CD4-positive, alpha-beta T cell treated with Interleukin-15 for 4 hours (primary cell): ENCODE results near the gene MNAT1.

Experiments used
- DNase-seq: peaks from one replicate; pipeline ENCODE4 v3.0.0-alpha.2; 2020; ENCODE audit warnings: low spot score

Gene MNAT1

DNA sequence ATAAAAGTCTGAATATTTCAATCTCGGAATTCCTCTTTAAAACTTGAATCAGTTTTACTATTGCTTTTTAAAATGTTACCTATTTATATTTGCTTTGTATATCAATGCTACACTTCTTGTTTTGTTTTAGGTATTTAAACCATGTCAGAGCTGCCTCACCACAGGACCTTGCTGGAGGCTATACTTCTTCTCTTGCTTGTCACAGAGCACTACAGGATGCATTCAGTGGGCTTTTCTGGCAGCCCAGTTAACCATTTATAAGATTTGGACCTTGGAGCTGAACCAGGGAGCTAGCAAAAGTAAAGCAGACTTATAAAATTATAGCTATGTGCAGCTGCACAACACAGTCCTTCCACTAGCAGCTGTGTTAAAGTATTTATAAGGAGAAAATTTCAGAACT lies 233.5 kb downstream of the MNAT1 start:
- no peak for DNase-seq

DNA sequence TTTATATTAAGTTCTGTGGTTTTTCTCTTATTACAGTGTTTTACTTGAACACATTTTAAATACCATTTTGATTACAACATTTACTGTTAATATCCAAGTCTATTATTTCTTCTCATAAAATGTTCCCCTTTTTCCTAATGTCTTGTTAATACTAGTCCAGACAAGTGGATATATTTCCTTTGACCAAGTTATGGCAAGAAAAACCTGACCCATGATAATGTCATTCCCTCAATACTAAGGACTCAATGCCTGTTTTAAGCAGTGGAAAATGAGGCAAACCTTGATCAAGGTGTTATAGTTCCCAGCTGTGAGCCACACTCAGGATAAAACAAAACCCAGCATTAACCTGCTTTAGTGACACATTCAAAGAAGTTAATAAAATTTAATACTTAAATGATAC lies 234.1 kb downstream of the MNAT1 start:
- DNase-seq, result no peak

DNA sequence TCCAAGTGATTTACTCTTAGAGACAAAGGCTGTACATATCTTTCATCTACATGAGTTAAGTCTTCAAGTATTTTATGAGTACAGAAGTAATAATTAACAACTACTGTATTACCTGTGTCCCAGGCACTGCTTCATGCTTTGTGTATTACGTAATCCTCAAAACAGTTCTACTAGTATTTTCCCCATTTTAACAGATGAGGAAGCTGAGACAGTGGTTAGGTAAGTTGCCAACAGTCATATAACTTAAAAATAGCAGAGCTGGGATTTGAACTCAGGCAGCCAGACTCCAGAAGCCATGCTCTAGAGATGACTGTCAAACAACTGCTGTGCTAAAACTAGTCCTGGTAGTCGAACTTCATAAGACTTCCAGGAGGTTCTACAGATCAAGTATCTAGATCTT lies 235.6 kb downstream of the MNAT1 start:
- DNase-seq, result no peak

DNA sequence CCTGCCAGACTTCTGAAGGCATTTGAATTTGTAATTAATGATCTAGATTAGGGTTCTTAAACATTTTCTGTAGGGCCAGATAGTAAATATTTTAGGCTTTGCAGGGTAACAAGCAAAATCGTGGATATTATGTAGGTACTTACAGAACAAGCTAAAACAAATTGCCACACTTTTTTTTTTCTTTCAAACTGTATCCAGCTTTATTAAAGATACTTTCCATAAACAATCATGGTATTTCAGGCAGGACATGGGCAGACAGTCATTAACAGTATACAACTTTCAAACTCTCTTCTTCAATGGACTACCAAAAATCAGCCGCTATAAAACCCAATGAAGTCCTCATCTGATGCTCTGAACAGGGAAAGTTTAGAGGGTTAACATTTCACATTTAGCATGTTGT lies 236.7 kb downstream of the MNAT1 start:
- no peak for DNase-seq

DNA sequence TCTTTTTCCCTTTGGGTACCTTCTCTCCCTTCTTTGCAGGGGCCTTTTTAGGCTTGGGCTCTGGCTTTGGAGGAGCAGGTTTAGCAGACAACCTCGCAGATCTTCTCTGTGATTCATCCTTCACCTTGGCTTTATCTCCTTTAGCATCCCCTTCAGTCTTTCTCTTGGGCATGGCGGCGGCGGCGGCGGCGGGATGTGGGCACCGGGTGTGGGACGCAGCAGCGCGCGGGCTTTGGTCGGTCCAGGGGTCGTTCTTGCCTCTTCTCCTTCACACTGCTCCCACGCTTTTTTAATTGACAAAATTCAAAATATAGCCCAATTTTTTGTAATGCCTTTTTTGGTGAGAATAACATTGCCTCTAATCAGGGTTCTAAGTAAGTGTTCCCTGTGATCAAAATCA lies 237.7 kb downstream of the MNAT1 start:
- DNase-seq, result no peak

DNA sequence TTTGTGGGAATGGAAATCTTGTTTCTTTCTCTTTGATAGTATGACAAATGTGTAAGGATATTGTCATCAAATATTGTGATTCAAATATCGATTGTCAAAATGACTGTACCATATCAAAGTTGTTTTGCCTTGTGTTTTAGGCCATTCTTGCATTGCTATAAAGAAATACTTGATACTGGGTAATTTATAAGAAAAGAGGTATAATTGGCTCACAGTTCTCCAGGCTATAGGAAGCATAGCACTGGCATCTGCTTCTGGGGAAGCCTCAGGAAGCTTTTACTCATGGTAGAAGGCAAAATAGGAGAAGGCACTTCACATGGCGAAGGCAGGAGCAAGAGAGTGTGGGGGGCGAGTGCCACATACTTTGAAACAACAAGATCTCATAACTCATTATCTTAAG lies 238.5 kb downstream of the MNAT1 start:
- no peak for DNase-seq

DNA sequence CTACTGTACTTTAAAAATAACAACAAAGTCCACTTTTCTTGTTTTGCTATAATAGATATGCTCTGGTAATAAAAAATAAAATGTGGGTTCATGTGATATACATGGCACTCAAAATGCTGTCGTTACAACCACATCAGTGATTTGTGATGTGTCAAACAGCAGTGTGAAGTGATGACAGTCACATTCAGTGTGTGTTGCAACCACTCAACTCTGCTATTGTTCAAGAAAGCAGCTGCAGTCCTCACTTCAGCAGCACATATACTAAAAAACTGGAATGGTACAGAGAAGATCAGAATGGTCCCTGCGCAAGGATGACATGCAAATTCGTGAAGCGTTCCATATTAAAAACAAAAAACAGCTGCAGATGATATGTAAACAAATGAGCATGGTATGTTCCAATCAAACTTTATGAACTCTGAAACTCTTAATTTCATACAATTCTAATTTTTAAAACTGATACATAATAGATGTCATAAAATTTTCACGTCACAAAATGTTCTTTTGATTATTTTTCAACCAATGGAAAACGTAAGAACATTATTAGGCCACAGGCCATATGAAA lies 239.6 kb downstream of the MNAT1 start:
- no peak for DNase-seq

DNA sequence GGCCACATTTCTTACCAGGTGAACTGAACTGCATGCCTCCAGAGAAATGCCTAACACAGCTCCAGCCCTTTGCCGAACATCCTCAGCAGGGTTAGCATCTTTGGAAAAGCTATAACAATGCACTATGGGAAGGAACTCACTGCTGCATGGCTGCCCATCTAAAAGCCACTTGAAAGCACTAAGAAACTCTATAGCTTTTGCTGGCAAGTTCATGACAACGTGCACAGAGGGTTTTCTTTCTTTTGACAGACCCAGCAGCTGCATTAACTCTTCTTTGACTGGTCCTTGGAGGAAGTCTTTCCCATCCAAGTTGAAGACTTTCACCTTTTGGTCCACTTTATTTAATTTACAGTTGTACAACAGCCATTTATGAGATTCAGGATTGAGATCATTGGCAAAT lies 241.0 kb downstream of the MNAT1 start:
- no peak for DNase-seq

DNA sequence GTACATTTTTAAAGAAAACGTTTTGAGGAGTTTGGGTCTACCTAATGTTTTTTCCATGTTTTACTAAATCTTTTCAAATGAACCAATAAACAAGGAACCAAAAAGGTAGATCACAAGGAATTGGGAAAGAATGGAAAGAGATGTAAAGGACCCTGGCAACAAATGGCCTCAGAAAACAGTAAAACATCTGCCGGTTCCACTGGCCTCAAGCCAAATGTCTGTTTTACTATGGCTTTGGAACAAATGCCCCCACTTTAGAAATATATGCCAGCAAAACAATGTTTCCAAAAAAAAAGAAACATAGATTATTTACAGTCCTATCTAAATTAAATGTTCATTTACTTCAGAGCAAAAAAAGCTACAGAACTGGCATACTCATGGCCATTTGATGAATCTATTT lies 243.3 kb downstream of the MNAT1 start:
- DNase-seq, result no peak

DNA sequence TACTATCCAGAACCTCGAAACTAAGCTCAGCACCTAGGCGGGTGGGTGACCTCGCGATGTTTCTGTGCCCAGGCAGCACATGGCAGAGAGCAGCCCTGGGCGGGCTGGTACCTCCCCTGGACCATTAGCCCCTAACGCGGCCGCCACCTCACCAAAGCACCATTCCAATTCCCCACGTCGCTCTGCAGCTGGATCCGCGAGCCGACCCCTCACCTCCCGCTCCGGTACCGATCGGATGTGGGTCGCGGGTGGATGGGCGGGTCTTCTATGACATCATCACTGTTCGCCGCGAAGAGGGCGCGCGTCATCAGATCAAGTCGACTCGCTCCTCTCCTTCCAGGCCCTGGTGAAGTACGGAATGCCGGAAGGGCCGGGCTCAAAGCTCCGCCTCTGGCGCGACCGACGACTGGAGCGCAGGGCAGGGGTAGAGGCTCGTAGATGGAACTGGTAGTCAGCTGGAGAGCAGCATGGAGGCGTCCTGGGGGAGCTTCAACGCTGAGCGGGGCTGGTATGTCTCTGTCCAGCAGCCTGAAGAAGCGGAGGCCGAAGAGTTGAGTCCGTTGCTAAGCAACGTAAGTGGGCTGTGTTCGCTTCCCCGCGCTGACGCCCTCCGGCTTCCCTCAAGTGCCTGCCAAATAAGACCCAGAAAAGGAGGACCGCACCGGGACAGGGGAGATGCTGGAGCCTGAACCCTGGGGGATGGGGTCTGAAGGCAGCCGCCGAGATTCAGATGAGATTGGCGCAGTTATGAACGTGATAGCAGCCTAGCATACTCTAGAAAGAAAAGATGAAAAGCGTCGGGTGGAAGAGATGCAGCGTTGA lies 246.5 kb downstream of the MNAT1 start, which contains the start of the genes SLC38A6 and TRMT5:
TSS of gene SLC38A6 (plus strand) at position 435 of the 822 bp plus-strand sequence. CDS start at position 468, 33 bp downstream.
TSS of gene TRMT5 (minus strand) at position 269 of the 822 bp plus-strand sequence. CDS start at position 163, 106 bp downstream.
- DNase-seq, result peak; percentile 89

DNA sequence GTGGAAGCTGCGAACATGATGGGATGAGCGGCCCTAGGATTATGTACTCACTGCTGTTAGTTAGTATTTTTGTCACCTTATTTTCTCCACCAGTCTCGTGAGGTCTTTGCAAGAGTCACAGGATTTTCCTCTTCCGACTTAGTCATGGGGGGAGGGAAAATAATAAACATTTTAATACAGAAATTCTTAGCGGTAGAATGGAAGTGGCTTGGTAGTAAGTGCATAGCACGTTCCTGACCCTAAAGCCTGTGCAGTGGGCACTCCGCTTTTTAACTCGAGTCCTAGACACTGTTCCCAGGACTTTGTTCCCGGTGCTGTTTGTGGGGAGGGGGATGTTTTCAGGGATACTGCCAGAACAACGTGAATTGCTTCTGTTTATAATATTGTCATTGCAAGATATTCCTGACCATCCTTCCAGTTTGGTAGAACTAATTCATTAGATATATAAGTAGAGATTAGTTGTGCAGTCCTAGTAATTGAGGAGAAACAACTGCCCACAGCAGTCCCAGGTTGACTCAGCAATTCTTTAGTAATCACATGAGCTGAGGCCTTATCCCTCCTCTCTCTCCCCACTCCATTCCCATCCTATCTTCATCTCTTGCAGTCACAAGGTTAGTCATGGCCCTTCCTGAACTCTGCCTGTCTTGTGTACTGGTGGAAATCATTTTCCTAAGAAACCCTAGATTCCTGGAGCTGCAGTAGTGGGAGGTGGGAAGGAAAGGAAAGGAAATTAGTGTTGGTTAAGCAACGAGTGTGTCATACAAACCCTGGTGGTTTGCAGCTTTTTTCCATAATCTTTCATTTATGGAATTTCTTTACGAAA lies 247.3 kb downstream of the MNAT1 start:
- no peak for DNase-seq

DNA sequence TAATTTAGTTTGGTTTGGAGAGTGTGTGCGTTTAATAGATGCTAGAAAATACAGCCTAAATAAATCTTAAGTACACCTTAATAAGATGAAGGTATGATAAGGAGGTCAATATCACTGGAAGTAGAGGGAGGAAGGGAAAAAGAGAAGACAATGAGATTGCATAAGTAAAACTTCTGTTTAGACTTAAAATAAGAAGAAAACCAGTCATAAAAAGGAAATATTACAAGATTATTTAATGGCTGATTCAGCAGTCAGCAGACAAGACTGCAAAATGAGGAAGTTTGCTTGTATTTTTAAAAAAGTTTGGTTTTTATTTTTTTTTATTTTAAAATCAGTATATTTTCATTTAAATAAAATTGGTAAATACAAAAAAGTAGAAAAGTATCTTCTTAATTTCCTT lies 249.6 kb downstream of the MNAT1 start:
- no peak for DNase-seq

DNA sequence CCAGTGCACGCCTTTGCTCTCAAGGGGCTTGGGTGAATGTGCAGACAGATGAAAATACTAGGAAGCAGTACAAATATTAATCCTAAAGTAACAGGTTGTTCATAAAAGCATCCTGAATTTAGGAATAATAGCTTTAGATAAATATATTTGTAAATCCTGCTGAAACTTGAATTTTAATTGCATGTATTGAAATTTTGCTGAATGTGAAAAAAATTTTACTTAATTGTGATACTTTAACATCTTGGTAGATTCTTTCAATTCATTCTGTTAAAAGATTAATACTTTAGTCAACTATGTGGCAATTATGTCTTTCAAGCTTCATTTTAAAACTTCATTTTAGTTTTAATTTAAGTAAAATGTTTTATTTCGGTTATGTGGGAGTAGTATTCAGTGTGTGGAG lies 251.9 kb downstream of the MNAT1 start:
- no peak for DNase-seq

DNA sequence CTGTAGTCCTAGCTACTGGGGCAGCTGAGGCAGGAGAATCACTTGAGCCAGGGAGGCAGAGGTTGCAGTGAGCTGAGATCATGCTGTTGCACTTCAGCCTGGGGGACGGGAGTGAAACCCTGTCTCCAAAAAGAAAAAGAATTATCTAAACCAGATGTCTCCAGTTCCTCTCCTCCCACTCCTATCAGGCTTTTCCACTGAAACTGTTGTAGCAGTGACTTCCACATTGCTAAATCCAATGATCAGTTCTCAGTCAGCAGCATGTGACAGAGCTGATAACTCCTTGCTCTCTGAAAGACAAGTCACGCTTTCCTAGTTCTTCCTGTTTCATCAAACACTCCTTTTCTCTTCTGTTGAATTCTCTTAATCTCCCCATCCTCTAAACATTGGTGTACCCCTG lies 255.0 kb downstream of the MNAT1 start:
- DNase-seq, result no peak

DNA sequence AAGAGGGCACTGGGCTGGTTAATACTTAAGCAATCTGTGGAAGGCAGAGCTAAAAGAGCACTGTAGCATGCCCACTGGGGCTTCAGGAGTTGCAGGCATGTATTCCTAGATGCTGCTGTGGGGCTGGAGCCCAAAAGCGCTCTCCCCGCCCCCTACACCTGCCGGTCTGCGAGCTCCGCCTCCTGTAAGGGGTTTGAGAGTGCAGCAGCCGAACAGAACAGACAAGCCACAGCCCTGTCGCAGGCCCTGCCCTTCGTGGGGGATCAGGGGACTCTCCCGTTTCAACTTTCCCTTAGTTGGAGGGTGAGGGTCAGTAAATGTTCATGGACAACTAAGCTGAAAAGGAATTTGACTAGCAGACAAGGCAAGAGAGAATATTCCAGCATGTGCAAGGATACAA lies 264.1 kb downstream of the MNAT1 start:
- DNase-seq, result no peak

DNA sequence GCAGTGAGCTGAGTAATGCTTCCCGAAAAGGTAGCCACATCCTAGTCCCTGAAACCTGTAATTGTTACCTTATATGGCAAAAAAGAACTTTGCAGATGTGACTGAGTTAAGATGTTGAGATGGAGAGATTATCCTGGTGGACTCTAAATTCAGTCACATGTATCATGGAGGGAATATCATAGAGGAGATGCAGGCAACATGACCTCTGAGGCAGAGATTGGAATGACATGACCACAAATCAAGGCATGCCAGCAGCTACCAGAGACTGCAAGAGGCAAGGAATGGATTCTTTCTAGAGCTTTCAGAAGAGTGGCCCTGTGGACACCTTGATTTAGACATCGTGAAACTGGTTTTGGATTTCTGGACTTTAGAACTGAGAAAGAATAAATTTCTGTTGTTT lies 265.0 kb downstream of the MNAT1 start:
- no peak for DNase-seq

DNA sequence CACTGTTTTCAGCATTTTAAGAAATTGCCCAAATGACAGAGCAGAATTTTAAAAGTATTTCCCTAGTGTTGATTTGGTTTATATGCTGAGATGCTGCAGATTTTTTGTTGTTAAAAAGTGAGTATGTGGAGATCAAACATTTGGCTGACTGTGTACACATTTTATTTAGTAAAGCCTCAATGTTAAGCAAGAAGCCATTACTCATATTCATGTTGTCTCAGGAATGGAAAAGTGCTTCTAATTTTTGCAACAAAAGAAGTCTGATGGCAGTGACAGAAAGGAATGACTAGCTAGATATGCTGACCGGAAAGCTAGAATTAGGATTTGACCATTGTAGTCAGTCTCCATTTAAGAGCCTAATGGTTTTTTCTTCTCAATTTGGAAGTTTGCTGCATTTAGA lies 269.0 kb downstream of the MNAT1 start:
- no peak for DNase-seq

DNA sequence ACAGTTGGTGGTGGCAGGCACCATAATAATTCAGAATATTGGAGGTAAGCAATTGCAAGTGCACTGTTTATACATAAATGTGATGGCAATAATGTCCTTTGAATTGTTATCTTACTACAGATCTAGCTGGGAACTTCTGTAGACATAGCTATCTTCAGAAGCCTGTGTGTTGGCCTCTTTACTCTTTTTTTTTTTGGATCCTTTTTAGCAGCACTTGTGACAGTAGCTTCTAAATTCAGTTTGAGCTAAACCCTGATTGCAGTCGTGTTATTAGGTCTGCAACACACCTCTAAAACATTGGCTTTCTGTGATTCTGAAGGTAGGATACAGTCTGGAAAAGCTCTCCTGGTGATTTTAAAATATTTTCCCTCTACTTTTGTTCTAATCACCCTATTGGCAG lies 285.0 kb downstream of the MNAT1 start:
- DNase-seq, result no peak
